GM19238 (cell line): ENCODE data around the gene KCND3.

Experiments used
- DNase-seq: peaks from one replicate; pipeline ENCODE4 v3.0.0; 2011; ENCODE audit warnings: low spot score; ENCODE audit not compliant: insufficient read length

The KCND3 gene

DNA sequence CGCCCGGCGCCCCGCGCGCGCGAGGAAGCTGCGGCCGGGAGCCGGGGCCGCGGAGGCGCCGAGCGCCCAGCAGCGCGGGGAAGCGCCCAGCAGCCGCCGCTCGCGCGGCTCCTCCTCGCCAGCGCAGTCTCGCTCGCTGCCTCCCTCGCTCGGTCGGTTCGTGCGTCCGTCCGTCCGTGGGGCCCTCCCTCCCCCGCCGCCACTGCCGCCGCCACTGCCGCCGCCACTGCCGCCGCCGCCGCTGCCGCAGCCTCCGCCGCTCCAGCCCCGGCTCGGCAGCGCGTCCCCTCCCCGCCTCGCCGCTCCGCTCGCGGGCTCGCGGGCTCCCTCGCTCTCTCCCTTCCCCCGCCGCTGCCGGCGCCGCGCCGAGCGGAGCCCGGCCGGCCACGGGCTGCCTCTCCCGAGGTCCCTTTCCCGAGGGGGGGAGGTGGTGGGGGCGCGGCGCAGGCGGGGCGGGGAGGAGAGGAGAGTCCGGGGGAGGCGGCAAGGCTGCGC lies at the start of gene KCND3:
Gene KCND3, minus strand, starts transcription at position 138 of the 495 bp plus-strand sequence.
- DNase-seq, result no peak

DNA sequence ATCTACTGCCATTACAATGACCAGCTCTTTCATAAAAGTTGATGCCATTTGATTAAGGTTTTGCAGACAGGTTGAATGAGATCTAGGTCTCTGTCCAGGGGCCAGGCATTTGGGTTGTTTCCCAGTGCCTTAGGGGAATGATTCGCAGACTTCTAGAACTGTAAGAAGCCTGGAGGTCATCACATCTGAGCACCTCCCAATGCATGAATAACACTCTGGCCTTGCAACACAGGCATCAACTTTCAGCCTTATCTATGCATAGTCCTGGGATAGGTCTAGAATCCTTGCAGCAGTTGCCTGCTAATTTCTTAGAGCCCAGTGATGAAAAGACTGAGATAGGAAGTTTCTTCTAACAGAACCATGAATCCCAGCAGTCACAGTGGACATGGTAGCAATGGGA lies 44.8 kb upstream of the KCND3 start:
- no peak for DNase-seq

DNA sequence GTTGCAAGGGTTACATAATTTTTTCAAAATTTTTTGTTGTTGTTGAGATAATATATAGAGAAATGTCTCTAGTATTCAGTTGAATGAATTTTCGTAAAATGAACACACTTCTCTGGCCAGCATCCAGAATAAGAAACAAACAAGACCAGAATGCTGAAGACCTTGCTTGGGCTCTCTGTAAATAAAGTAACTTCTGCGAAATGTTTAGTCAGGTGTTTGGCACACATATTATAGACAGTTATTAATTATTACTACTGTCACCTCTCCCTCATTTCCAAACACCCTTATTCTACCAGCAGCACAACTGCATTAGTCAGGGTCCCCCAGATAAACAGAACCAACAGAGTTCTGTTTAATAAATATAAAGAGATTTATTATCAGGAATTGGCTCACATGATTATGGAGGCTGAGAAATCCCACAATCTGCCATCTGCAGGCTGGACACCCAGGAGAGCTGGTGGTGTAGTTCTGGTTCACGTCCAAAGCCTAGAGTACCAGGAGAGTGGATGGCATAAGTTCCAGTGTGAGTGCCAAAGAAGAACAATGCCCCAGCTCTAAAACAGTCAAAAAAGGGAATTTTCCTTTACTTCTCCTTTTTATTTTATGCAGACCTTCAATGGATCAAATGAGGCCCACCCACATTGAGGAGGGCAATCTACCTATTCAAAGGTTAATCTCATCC lies 44.1 kb upstream of the KCND3 start:
- DNase-seq, result no peak

DNA sequence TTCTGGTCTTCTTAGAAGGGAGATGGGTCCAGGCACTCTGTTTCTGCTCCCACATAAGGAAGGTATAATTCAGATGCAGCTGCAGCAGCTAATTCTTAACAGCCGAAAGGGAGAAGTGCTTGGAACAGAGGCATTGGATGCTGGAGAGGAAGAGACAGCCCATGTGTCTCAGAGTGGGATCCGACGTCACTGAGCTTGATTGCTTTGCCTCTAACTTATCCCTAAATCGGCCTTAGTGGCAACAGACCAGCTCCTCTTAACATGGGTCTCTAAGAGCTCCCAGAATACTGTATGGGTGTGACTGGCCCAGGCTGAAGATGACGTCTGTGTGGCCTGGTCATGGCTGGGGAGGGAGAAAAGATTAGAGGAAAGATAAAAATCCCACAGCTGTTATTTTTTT lies 40.7 kb upstream of the KCND3 start:
- DNase-seq, result no peak

DNA sequence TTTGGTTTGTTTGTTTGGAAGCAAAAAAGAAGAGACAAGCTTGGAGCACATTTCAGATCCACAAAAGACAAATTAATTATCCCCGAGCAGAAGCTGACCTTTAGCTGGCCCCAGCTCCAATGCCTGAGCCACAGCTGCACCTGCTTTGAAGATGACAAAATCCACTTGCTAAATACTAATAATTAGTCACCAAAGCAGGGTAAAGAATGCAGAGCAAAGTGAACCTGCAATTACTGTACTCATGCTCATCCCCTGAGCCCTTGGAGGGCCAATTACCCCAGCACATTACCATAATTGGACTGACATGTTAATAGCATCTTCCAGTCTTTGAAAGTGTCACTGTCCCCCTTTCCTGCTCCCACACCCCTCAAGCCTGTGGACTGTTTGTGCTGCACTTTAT lies 38.2 kb upstream of the KCND3 start:
- no peak for DNase-seq

DNA sequence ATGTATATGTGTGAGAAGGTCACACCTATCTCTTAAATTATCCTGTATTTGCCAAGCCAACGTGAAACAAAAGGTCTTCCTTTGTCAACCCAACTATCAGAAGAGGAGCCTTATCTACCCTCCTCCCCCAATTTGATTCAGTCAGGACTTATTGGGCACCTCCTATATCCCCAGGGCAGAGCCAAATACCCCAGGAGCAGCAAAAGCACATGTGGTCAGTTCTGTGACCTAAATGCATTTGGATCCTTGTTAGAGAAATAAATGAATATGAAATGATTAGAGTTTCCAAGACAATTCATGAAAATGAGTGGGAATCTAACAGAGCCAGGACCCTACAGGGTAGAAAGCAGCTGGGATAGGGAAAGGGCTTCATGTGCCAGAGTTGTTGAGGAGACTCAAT lies 37.0 kb upstream of the KCND3 start:
- no peak for DNase-seq

DNA sequence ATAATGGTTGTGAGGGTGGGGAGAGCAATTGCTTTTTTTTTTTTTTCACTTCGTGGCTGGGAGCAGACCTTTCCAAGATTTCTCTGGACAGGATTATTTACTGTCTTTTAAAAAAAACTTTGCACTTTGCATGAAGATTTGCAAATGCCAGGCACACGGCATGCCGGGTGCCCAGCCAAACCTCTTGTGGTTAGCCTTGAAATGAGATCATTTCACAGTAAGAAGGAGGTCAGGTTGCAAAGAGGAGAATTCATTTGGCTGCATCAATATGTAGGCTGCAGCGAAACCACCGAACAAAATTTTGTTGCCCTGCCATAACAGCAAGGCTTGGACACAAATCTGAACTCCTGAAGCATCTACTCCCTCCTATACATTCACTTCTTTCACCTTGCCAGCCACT lies 36.5 kb upstream of the KCND3 start:
- no peak for DNase-seq

DNA sequence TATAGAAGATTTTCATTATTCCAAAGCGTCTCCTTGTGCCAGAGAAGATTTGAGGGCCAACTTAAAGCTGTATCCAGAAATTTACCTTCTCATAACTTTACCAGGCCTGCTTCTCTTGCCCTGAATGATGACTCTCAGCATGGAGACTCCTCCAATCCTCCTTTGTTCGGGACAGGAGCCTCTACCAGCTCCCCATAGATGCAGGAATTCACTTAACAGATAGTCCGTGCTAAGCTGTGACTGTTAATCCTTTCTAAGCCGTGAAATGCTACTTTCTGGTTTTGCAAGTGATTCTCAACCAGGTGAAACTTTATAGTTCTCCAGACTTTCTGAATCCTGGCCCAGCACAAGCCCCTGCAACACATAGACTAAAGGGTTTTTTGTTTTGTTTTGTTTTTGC lies 31.8 kb upstream of the KCND3 start:
- no peak for DNase-seq

DNA sequence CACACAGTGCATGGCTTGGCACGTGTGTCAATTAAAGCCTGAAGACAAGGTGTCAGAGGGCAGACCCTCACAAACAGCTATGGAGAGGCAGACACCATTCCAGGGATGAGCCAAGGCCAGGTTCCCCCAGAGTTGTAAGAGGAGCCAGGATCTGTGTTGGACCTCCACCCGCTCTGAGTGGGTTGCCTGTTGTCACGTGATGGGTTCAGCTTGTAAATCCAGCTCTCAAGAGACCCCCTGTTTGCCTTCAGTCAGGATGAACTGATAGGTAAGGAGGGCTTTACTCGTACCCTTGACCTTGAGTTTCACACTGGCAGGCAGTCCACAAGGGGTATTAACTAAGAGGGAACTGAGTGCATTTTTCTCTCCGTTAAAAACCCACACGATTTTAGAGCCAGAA lies 27.7 kb upstream of the KCND3 start:
- no peak for DNase-seq

DNA sequence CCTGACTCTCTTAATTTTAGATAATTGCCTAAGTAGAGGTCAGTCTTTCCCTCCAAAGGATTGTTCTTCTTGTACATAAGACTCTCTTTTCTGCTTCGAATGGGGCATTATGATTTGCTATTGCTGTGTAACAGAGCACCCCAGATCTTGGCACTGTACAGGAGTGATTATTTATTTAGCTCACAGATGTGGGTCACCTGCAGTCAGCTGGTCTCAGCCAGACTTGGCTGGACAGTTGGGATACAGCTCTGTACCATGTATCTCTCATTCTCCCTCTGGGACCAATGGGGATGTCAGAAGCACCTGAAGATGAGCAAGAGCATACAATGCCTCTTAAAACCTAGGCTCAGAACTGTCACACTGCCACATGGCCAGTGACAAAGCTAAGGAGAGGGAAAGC lies 23.4 kb upstream of the KCND3 start:
- DNase-seq, result no peak

DNA sequence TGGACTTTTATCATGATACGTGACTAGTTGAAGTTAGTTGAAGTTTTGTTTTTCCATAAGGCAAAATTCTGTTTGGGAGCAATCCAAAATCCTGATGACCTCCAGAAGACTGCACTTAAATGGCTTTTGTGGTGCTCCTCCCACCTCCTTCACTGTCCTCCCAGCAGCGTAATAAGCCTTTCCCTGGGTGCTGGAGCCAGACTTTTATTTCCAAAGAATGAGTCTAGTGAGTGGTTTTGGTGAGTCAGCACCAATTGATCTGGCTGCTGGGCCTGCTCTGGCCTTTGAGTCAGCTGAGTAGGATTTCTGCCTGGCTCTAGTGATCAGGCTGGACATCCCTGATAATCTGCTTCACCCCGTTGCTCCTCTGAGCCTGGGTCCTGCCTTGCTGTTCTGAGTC lies 21.7 kb upstream of the KCND3 start:
- DNase-seq, result no peak

DNA sequence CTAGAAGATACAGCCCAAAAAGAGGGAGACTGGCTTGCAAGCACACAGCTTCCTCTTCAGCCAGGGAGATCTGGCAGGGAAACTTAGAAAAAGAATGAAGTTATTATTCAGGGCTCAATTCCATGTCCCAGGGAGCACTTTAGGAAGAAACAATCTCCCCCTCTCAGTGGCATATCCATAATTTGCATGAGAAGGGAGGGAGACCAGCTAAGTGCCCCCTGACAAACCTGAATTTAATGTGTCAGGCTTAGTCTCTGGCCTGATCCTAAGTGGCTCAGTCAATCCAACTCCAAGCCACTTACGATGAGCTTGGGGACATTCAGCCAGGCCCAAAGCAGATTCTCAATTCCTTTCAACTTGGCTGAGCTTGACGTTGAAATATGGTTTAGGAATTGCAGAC lies 17.7 kb upstream of the KCND3 start:
- DNase-seq, result no peak

DNA sequence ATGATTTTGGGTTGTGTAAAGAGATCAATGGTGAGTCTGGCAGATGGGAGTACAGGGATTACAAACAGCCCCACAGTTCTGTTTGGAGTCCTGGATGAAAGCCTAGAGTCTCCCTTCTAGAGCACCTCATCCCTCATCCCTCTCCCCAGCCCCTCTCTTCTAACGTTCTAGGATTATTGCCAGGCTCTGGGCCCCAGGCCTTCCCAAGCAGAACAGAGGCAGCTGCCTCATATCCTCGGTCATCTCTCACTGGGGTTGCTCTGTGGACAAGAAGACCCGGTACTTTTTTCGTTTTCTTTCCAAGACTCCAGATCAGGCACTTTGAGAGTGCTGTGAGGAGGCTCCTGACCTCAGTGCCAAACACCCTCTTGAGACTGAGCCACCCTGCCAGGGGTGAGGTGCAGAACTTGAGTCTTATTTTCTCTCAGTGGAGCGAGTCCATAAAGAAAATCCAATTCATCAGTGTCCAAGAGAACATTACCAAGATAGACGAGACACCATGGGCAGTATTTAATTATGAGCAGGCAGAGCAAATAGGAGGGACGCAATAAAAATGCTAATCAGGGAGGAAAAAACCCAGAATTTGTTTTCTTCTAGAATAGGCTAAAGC lies 17.1 kb upstream of the KCND3 start:
- DNase-seq, result no peak

DNA sequence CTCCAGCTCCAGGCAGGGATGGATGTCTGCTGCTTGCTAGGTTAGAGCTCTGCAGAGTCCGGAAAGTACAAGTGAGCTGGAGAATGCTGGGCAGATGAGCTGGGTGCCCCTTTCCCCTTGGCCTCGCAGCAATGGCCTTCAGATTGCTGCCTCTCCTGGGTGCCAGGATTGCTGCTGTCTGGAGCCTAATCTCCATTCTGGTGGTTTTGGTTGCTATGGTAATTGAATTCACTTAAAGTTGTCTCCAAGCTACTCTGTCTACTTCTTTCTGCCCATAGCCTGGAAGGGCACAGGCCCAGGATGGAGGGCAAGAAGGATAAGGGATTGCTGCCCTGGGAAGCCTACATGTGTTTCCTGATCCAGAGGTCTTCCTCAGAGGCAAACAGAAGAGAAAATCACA lies 14.6 kb upstream of the KCND3 start:
- no peak for DNase-seq

DNA sequence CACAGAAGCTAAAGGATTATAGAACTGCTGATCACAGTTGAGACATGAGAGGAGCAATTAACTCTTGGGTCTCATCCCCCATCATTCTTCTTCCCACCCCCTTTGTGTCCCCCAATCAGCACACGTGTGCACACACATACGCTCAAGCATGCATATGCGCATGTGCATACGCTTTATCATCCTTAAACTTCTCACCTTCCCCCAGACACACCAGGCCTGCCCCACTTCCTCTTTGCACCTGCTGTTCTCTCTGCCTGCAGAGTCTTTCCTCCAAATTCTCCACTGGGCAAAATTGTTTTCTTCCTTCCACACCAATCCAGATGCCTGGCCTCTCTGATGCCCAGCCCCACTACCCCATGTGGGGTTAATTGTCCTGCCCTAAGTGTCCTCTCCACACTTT lies 13.0 kb upstream of the KCND3 start:
- DNase-seq, result no peak

DNA sequence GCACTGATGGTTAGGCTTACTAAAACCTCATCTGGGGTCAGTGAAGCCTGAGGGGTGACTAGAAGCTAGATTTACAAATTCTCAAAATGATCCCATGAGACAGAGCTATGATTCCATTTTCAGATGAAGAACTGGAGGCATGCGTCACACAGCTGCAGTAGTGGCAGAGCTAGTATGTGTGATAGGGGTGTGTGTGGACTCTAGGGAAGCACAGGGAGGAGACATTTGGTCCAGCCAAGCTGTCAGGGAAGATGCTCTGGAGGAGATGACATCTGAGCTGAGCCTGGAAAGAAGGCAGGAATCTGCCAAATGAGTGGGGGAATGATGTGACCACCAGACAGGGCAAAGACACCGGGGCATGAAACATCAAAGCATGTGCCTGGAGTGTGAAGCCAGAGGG lies 12.0 kb upstream of the KCND3 start:
- no peak for DNase-seq

DNA sequence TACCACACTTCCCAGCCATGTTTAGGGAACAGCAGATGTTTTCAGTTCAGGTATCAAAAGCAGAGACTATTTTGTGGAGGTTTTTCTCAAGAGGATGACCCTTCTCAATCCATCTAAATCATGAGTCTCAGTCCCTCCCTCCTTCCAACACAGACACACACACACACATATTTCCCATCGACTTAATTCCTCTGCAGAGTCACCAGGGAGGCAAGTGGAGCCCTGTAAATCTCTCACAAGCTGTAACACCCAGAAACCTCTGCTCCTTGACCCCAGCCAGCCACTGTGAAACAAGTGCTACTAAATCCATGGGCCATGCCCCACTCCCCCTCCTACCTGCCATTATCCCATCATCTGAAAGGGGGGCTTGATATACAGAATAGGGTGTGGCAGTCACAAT lies 10.6 kb upstream of the KCND3 start:
- DNase-seq, result no peak

DNA sequence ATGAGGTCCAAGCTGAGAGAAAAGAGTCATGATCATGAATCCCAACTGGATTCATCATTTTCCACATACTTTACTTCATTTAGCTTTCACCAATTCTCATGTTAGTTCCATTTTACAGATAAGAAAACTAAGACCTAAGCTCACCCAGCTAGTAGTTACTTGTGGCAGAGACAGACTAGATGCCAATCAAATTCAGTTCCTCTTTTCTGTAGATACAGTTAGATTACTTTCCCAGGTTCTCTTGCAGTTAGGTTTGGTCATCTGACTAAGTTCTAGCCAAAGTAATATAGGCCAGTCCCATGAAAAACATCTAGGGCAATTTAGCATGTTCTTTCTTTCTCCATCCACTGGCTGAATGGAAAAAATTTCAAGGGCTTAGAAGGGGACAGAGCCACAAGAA lies 8.9 kb upstream of the KCND3 start:
- DNase-seq, result no peak

DNA sequence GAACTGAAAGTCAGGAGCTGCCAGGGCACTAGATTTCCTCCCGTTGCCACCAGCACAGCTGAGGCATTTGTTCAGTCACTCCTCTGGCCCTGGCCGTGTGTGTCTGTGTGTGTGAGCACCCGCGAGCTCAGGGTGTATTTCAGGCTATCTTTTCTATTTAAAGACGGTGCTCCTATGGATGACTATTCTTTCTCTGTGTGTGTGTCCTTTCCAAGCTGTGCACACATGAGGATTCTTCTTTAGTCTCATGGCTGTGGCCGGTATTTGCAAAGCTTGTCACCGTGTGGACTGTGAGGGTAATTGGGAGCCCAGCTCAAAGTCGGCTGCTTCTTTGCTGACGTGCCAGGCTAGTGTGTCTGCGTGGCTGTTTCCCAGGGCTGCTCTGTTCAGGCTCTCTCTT lies 3.0 kb upstream of the KCND3 start:
- DNase-seq, result no peak

DNA sequence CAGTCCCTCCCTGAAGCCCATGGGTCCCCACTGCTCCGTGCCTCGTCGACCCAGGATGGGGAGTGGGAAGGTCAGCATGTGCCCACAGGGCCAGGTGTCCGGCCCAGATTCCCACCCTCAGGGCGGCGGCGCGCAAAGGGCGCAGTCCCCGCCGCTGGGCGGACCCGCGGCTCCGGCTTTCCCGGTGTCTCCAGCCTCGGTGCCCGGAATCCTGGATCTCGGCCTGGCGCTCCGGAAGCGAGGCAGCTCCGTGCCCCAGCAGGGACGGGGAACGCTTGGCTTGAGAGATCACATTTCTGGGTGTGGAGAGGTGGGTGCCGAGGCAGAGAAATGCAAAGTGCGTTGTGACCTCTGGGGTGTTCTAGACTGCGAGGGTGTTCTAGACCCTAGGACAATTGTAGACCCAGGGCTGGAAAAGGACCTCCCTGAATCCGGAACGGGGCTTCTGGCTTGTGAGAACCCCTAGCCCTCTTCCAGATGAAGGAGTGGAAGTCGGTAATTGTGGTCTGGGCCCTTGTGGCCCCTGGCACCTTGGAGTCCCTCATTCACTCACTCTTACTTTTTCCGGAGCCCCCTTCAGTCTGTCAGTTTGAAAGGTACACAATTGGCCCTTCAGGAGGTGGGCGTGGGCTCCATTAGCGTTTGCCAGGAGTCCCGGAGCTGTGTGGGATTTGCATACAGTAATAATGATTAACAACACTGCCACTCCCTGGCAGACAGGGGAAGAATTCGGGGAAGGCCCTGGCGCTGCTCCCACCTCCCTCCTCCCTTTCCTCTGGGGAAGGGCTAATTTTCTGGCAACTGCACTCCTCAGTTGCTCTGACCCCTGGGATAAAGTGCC lies 1.6 kb upstream of the KCND3 start:
- DNase-seq, result no peak

DNA sequence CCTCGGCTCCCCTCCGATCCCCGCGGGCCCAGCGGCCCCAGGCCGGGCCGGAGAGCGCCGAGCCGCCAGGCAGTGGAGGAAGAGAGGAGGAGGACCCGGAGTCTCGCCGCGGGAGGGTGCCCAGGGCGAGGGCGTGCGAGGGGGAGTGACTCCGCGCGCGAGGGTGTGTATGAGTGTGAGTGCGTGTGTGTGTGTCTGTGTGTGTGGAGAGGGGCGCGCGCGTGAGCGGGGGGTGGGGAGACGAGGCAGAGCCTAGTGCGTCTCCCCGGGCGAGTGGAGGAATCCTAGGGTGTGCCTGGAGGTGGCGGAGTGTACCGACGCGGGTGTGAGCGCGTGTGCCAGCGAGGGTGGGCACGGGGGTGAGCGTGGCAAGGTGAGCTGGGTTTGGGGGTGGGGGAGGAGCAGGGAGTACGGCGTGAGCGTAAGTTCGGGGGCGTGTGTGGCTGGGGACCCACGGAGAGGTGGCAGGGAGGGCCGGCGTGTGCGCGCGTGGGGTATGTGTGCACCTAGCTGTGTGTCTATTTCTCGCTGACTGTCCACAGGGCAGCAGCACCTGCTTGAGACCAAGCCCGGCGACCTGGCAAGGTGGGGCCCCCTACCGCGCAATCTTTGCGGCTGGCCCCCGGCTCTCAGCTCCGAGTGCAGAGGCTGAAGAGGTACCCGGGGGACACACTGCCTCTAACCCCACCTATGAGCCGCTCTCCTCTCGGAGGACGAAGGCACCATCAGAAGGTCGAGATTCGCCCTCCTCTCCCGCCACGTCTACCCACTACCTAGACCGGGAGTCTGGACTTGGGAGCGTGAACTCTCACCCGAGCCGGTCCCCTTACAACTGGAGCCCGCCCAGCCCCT lies 784 bp upstream of the KCND3 start:
- no peak for DNase-seq
